ENCODE data around the gene ADD3. TPM values are rescaled to one million over a fixed set of nuclear protein-coding genes. Genes with fewer than 3 reads are reported as not detected.

Gene ADD3
- total RNA-seq, 3 donors from 2014 or later: 14.5 to 18.8 (median 16.6) TPM

DNA sequence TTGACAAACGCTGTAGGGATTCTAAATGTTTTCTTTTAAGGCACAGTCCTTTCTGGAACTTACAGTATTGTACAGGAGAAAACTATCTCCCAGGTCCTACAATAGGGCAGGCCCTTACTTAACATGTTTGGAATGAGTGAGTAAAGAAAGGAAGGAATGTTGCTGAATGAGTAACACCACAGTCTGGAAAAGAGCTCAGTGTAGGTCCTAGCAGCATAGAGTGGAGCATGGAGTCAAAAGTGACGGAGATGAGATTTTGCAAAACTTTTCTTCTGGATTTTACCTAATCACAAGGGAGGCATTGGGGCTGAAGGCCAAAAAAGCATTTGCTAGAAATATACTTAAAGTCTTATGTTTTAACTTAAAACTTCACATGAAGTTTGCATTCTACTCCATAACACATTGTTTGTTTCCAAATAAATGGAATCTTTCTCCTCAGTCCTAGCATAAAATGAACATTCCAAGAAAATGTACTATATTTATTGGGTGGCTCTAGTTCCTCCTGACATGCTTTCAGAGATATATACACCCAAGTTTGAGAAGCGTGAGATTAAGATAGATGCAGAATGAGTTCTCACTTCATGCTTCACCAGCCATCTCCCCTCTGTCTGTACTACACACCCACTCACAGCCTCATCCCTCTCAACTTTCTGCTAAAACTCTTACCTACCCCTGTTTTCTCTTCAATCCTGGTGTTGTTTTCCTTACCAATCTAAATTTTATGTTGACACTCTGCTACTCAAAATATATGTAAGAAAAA is 20.2 kb upstream of the ADD3 start:
- Mint-ChIP-seq H3K4me3 (no peak overlapping the region), H3K27me3 (ENCODE audit: low read depth) (peaks cover 2% of the 10 kb centered on the region), H3K9me3 (peaks cover 12% of the 10 kb centered on the region), H3K4me1 (ENCODE audit: low read depth) (no peaks in the 10 kb centered on the region), H3K36me3 (ENCODE audit: insufficient read depth) (peaks cover 2% of the 10 kb centered on the region)
- ATAC-seq (no peak), DNase-seq (no peak)

DNA sequence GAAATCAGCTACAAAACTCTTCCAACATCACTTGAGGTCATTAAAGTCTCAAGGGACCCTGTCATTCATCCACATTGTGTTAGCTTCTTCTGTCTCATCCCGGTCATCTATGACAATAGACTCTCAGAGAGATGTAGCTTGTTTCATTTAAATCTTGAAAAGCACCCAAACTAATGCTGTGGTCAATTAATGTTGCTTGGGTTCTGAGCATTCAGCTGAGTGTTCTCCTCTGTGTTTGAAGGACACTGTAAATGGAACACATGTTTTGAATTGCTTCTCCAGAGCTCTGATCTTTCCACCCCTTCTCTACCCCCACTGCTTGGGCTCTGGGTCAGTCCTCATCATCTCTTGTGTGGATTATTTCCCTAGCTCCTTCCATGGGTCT is 19.6 kb upstream of the ADD3 start:
- Mint-ChIP-seq H3K9me3 (peaks cover 12% of the 10 kb centered on the region), H3K4me3 (no peak overlapping the region), H3K4me1 (ENCODE audit: low read depth) (peaks cover under 1% of the 10 kb centered on the region), H3K36me3 (ENCODE audit: insufficient read depth) (peaks cover 2% of the 10 kb centered on the region), H3K27me3 (ENCODE audit: low read depth) (peaks cover 2% of the 10 kb centered on the region)
- ATAC-seq: no peak
- DNase-seq: no peak

DNA sequence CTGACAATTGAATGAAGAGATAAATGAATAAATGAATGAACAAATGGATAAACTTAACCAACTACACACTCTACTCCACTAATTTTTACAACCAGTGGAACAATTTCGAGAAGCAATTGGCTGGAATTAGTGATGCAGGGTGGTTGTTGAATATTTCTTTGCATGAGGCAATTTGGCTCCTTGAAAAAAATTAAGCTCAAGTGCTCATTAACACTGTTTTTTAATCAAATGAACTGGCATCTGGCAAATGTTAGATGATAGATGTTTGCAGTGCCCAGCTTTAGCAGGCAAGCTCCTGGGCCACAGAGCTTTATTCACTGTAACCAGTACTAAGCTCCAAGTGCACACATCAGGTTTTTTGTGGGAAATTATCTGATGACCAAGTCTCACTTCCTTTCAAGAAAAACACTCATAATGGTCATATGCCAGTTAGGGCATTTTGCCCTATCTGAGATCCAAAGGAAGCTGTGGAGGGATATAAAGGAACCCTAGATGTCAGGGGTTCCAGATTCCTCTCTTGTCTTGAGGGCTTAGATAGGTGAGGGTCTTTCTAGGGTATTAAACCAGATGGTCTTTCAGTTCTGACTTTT is 16.4 kb upstream of the ADD3 start:
- Mint-ChIP-seq H3K4me3 (no peak overlapping the region), H3K9me3 (peaks cover 6% of the 10 kb centered on the region), H3K36me3 (ENCODE audit: insufficient read depth) (peaks cover 2% of the 10 kb centered on the region), H3K27me3 (ENCODE audit: low read depth) (no peaks in the 10 kb centered on the region), H3K4me1 (ENCODE audit: low read depth) (peaks cover 7% of the 10 kb centered on the region)
- no peak for DNase-seq
- ATAC-seq: no peak

DNA sequence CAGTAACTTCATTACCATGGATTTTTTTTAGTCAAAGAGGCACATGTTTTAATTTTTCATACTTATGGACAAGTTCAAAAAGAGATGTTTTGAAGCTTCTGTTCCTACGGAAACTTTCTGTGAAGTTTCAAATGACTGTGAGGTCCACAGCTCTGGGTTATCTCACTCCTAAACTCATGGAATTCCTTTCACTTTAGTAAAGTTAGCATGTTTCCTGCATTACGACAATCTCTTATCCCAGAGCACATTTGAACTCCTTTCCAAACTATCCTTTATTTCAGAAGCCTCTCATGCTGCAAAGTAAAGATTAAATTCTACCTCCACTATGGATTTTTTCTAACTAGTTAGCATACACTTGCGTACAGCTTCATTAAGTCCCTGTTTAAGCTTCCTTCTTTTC is 15.3 kb upstream of the ADD3 start:
- no peak for DNase-seq
- ATAC-seq: no peak
- Mint-ChIP-seq H3K27me3 (ENCODE audit: low read depth) (no peaks in the 10 kb centered on the region), H3K4me3 (no peak overlapping the region), H3K36me3 (ENCODE audit: insufficient read depth) (peaks cover 2% of the 10 kb centered on the region), H3K4me1 (ENCODE audit: low read depth) (peaks cover 12% of the 10 kb centered on the region), H3K9me3 (peaks cover 6% of the 10 kb centered on the region)

DNA sequence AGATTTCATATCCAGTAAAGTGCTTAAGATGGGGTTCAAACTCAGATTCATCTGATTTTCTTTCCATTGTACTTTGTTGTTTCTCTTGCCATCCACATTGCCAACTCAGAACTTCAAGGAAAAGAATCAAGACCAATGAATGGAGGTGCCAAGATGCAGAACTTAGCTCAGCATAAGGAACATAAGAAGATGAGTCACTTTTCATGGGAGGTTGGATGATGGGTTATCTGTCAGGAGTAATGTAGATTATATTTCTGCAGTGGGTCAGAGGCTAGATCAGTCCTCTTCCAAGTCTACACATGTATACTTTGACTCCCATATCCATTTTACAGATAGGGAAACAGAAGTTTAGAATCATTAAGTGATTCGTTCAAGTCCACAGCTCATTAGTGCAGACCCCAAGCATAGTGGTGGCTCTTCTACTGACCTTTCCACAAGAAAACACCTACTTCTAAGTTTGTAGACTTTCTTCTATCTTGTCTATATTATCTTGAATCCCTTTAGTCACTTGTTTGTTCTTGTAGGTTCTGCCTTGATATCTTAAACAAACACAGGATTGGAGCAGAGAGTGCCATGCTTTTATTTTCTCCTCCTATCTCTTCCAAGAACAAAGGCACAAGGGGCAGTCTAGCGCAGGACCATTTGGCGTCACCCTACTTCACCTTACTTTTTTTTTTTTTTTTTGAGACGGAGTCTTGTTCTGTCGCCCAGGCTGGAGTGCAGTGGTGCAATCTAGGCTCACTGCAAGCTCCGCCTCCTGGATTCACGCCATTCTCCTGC is 14.0 kb upstream of the ADD3 start:
- ATAC-seq (no peak), DNase-seq (no peak)
- Mint-ChIP-seq H3K27me3 (ENCODE audit: low read depth) (no peaks in the 10 kb centered on the region), H3K36me3 (ENCODE audit: insufficient read depth) (no peaks in the 10 kb centered on the region), H3K4me3 (no peak overlapping the region), H3K4me1 (ENCODE audit: low read depth) (peaks cover 17% of the 10 kb centered on the region), H3K9me3 (no peaks in the 10 kb centered on the region)

DNA sequence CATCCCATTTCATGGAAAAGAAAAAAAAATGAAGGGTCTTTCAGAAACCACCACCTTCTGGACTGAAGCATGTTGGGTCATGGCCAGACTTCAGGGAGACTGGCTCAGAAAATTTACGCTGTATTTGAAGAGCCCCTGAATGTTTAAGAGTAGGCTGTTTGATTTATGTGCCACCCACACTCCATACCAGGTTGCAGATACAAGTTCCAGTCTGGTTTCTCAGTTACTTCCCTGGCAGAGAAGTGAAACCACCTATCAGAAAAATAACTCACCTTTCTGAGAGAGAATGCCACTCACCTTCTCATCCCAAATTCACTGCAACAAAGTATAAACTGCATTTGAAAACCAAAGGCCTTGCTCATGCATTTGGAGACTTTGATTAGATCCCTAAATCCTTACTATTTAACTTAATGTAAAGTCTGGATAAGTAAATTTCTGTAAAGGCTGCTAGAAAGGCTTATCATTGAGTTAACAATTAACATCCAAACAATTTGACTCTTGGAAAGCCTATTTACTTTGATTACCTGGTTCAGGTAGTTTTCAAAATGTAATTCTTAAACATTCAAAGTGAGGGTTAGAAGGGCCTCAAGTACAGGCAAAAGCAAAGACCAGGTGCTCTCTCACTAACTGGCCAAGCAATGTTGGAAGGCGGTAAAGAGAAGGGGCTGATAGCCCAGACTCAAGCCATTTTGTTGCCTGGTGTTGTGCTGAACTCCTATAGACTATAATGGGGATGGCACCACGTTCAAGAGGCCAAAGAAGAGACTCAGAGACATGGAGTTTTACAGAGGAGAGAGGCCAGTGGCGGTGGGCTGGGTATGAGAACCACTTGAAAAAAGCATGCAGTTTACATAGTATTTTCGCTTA is 12.8 kb upstream of the ADD3 start:
- H3K9me3 Mint-ChIP-seq: no peaks in the 10 kb centered on the region
- H3K36me3 Mint-ChIP-seq (ENCODE audit: insufficient read depth): no peaks in the 10 kb centered on the region
- H3K4me3 Mint-ChIP-seq: no peak overlapping the region
- ATAC-seq: no peak
- H3K27me3 Mint-ChIP-seq (ENCODE audit: low read depth): no peaks in the 10 kb centered on the region
- H3K4me1 Mint-ChIP-seq (ENCODE audit: low read depth): peaks cover 19% of the 10 kb centered on the region
- no peak for DNase-seq

DNA sequence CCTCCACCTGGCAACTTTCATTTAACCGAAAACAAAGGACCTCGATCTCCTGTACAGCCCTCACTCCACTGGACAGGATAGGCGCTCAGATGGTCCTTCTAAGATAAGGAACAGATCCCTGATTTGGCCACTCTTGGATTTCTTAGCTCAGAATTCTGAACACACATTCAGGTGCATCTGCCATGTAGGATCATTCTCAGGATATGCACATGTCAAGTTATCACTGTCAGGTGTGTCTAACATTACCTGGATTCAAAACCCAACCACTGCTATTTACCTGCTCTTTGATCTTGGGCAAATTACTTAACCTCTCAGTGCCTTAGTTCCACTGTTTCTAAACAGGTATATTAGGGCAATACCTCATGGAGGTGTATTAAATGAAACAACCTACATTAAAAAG is 12.2 kb upstream of the ADD3 start:
- DNase-seq (no peak), ATAC-seq (no peak)
- Mint-ChIP-seq H3K9me3 (no peaks in the 10 kb centered on the region), H3K27me3 (ENCODE audit: low read depth) (no peaks in the 10 kb centered on the region), H3K36me3 (ENCODE audit: insufficient read depth) (no peaks in the 10 kb centered on the region), H3K4me1 (ENCODE audit: low read depth) (peaks cover 19% of the 10 kb centered on the region), H3K4me3 (no peak overlapping the region)

DNA sequence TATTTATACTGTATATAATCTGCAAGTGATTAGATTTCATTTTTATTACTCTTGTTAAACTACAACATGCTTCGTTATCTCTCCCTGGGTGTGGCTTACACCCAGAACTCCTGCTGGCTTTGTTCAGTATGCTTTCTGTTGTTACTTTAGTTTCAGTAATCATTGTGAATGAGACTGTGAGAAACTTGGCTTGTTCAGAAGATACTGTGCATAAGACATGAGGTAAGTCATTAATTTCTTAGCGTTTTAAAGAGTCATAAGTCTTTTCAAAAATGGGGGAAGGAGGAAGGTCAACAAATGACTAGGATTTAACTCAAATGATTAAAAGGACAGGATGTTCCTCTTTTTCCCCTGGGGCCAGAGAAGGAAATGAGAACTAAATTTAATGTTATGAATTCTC is 11.6 kb upstream of the ADD3 start:
- Mint-ChIP-seq H3K9me3 (no peaks in the 10 kb centered on the region), H3K4me1 (ENCODE audit: low read depth) (peaks cover 19% of the 10 kb centered on the region), H3K27me3 (ENCODE audit: low read depth) (no peaks in the 10 kb centered on the region), H3K36me3 (ENCODE audit: insufficient read depth) (no peaks in the 10 kb centered on the region), H3K4me3 (no peak overlapping the region)
- no peak for DNase-seq
- no peak for ATAC-seq

DNA sequence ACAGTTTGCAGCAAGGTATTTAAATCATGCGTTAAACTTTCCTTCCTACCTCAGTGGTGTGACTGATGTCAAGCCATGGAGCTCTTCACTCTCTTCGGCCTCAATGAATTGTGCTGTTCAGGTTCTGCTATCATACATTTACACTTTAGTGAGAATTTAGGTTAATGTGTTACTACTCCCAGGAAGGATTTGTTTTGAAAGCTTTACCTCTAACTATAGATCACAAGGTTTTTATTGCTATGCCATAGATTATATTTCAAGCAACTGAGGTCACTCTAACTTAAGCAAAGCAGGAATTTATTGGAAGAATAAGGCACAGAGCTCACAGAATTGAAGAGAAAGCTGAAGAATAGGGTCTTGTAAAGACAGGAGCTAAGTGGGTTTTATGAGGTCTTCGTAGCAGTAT is 11.0 kb upstream of the ADD3 start:
- no peak overlapping the region for H3K4me3 Mint-ChIP-seq
- no peaks in the 10 kb centered on the region for H3K36me3 Mint-ChIP-seq (ENCODE audit: insufficient read depth)
- H3K4me1 Mint-ChIP-seq (ENCODE audit: low read depth): peaks cover 19% of the 10 kb centered on the region
- DNase-seq (no peak), ATAC-seq (no peak)
- H3K9me3 Mint-ChIP-seq: no peaks in the 10 kb centered on the region
- no peaks in the 10 kb centered on the region for H3K27me3 Mint-ChIP-seq (ENCODE audit: low read depth)

DNA sequence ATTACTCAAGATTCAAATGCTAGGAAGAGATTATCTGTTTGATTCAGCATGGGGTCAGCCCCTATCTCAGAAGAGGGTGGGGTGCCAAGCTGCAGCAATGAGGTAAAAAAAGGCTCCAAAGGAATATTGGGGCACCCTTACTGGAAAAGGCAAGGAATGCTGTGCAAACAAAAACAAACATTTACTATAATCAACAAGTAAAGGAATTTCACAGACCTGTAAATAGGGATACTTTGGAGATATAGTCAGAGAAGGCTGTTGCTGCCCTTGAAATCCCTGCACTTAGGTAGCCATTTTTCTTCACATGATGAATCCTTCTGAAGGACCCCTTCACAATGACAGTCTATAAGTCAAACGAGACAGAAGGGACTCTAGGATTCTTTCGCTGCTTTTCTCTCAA is 10.6 kb upstream of the ADD3 start:
- DNase-seq (no peak), ATAC-seq (no peak)
- Mint-ChIP-seq H3K9me3 (no peaks in the 10 kb centered on the region), H3K4me1 (ENCODE audit: low read depth) (peaks cover 19% of the 10 kb centered on the region), H3K36me3 (ENCODE audit: insufficient read depth) (no peaks in the 10 kb centered on the region), H3K27me3 (ENCODE audit: low read depth) (no peaks in the 10 kb centered on the region), H3K4me3 (no peak overlapping the region)

DNA sequence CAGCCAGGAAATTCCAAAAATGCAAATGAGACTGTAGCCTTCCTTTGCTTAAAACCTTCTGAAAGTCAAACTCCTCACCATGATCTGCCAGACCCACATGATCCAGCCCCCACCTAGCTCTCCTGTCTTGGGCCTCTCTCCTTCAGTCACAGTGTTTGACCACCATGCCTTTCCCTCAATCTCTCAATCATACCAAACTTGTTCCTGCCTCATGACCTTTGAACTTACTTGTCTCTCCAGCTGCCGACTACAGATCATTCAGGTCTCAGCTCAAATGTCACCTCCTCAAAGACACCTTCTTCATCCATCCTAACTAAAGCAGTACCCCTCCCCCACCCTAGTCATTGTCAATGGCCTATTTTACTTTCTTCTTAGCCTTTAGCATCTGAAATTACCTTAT is 9.3 kb upstream of the ADD3 start:
- H3K4me1 Mint-ChIP-seq (ENCODE audit: low read depth): peaks cover 22% of the 10 kb centered on the region
- no peak overlapping the region for H3K4me3 Mint-ChIP-seq
- DNase-seq (no peak), ATAC-seq (no peak)
- H3K9me3 Mint-ChIP-seq: no peaks in the 10 kb centered on the region
- H3K27me3 Mint-ChIP-seq (ENCODE audit: low read depth): no peaks in the 10 kb centered on the region
- no peaks in the 10 kb centered on the region for H3K36me3 Mint-ChIP-seq (ENCODE audit: insufficient read depth)

DNA sequence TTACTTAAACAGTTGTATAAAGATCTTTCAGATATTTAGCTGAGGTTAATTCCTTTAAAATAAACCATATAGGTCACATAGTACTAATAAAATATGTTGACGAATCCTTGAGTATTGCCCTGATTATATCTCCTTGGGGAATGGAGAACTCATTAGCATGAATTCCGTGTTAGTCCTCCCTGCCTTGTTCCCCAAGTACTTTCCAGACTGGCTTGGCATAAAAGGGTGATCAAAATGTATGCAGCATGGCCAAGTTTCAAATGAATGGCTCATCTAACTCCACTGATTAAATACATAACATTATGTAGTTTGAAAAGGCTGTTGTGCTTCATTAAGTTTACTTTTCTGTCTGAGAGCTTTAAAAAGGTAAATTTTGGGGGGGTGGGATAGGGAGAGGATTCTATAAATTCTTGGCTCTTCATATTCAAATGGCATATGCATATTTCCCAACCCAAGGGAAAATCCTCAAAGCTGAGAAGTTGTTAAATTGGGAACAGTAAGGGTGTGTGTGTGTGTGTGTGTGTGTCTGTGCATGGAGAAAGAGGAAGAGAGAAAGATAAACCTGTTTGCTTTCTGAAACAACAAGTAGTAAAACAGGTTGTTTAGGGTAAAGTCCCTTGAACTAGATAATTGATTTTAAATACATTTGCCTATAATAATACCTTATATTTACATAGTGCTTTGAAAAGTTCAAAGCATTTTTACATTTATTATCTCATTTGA is 4.8 kb upstream of the ADD3 start:
- Mint-ChIP-seq H3K27me3 (ENCODE audit: low read depth) (no peaks in the 10 kb centered on the region), H3K4me1 (ENCODE audit: low read depth) (peaks cover 17% of the 10 kb centered on the region), H3K9me3 (no peaks in the 10 kb centered on the region), H3K4me3 (no peak overlapping the region), H3K36me3 (ENCODE audit: insufficient read depth) (no peaks in the 10 kb centered on the region)
- ATAC-seq (no peak), DNase-seq (no peak)

DNA sequence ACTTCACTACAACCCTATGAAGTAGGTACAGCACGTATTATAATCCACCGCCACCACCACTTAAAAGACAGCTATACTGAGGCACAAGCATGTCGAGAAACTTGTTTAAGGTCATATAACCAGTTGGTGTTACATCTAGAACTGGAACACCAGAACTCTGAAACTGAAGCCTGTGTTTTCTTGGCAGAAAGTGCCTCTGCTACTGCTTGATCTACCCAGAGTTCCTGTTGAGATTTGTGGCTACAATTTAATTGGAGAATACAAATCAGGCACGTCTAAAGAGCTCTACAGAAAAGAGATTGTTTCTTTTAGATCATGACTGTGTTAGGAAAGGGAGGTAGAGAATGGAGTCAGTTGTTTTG is 4.3 kb upstream of the ADD3 start:
- Mint-ChIP-seq H3K4me1 (ENCODE audit: low read depth) (peaks cover 13% of the 10 kb centered on the region), H3K4me3 (no peak overlapping the region), H3K9me3 (no peaks in the 10 kb centered on the region), H3K36me3 (ENCODE audit: insufficient read depth) (no peaks in the 10 kb centered on the region), H3K27me3 (ENCODE audit: low read depth) (no peaks in the 10 kb centered on the region)
- no peak for DNase-seq
- no peak for ATAC-seq

DNA sequence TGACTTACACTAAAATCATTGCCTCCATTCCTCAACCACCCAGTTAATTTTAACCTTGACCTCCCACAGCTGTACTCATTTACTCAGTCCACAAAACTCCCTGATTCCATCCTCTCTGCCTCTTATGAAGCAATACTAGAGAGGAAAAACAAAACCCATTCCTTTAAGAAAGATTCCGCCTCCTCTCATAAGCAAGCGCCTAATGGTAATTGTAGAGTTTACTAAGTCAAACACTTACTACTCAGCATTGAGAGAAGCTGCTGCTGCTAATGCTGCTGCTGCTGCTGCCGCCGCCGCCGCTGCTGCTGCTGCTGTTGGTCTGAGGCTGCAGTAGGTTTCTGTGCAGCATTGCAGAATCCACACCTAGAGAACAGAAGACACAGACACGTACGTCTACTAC is 2.1 kb upstream of the ADD3 start:
- Mint-ChIP-seq H3K36me3 (ENCODE audit: insufficient read depth) (no peaks in the 10 kb centered on the region), H3K9me3 (no peaks in the 10 kb centered on the region), H3K27me3 (ENCODE audit: low read depth) (no peaks in the 10 kb centered on the region), H3K4me3 (no peak overlapping the region), H3K4me1 (ENCODE audit: low read depth) (peaks cover 30% of the 10 kb centered on the region)
- ATAC-seq (no peak), DNase-seq (no peak)

Measured in activated T-cell treated with anti-CD3 and anti-CD28 coated beads, Interleukin-2, amount 50 U/mL, for 4 hours (primary cell).